ENCODE measurements around the gene NUP107. TPM values are rescaled to one million over a fixed set of nuclear protein-coding genes. Genes with fewer than 3 reads are reported as not detected.
A peak's percentile ranks its signal among the peaks of the same experiment; 100 is the strongest.

NUP107 gene
- total RNA-seq, 6 experiments from 2014 or later = 9.6 to 17.7 (median 11.9) TPM

- Histone ChIP-seq H3K4me1 (no peaks in the 10 kb centered on the region), H3K36me3 (no peaks in the 10 kb centered on the region), H3K9me3 (no peaks in the 10 kb centered on the region), H3K27me3 (no peaks in the 10 kb centered on the region), H3K4me3 (no peak overlapping the region), H3K27ac (no peak overlapping the region)
- intact Hi-C loops (cut with DNase I) = no loop called here
- ATAC-seq (no peak), DNase-seq (no peak)
- no peak for TF ChIP-seq POLR2A (IDR thresholded peaks at IDR 0.05)
- no peak for TF ChIP-seq CTCF (IDR thresholded peaks at IDR 0.05)
Measured at GRCh38 chr12:68779280-68779679, 92.5 kb downstream of the NUP107 start.

- H3K27me3 ChIP-seq = no peaks in the 10 kb centered on the region
- DNase-seq = no peak
- no peaks in the 10 kb centered on the region for H3K36me3 ChIP-seq
- no peak for ATAC-seq
- intact Hi-C loops (cut with DNase I) = no loop called here
- H3K4me3 ChIP-seq = no peak overlapping the region
- TF ChIP-seq POLR2A (IDR thresholded peaks at IDR 0.05) (no peak), CTCF (IDR thresholded peaks at IDR 0.05) (no peak)
- H3K4me1 ChIP-seq = peaks cover 0 to 5% (median 1%) of the 10 kb centered on the region in 4 donors
- WGBS (ENCODE audit: insufficient coverage, low coverage, low lambda C conversion rate, missing lambda C conversion rate) = 88% methylated on average over 6 of the region's 6 CpGs
- no peak overlapping the region for H3K27ac ChIP-seq
- no peaks in the 10 kb centered on the region for H3K9me3 ChIP-seq
Measured at GRCh38 chr12:68780731-68781130, 94.0 kb downstream of the NUP107 start.

GRCh38 chr12:68781728-68782127 is 95.0 kb downstream of the NUP107 start:
- WGBS (ENCODE audit: insufficient coverage, low coverage, low lambda C conversion rate, missing lambda C conversion rate) = 88% methylated on average over 5 of the region's 6 CpGs
- intact Hi-C loops (cut with DNase I) = no loop called here
- Histone ChIP-seq H3K27ac (no peak overlapping the region), H3K27me3 (no peaks in the 10 kb centered on the region), H3K9me3 (no peaks in the 10 kb centered on the region), H3K36me3 (no peaks in the 10 kb centered on the region), H3K4me3 (no peak overlapping the region), H3K4me1 (peaks cover 0 to 15% (median 6%) of the 10 kb centered on the region in 4 donors)
- DNase-seq (no peak), ATAC-seq (no peak)
- TF ChIP-seq POLR2A (IDR thresholded peaks at IDR 0.05) = no peak
- no peak for TF ChIP-seq CTCF (IDR thresholded peaks at IDR 0.05)

GRCh38 chr12:68784015-68784414 is 97.2 kb downstream of the NUP107 start:
- ATAC-seq (peak in 2 of 4 donors; percentile 2 to 11), DNase-seq (peak in 1 of 3 donors; percentile 45)
- H3K27ac ChIP-seq = no peak overlapping the region
- H3K27me3 ChIP-seq = no peaks in the 10 kb centered on the region
- intact Hi-C loops (cut with DNase I) = no loop called here
- peaks cover 0 to 34% (median 17%) of the 10 kb centered on the region in 4 donors for H3K4me1 ChIP-seq
- no peaks in the 10 kb centered on the region for H3K9me3 ChIP-seq
- TF ChIP-seq CTCF (IDR thresholded peaks at IDR 0.05) (no peak), POLR2A (IDR thresholded peaks at IDR 0.05) (no peak)
- no peaks in the 10 kb centered on the region for H3K36me3 ChIP-seq
- WGBS (ENCODE audit: insufficient coverage, low coverage, low lambda C conversion rate, missing lambda C conversion rate) = 76% methylated on average over 8 of the region's 8 CpGs
- no peak overlapping the region for H3K4me3 ChIP-seq

GRCh38 chr12:68785358-68785757 is 98.6 kb downstream of the NUP107 start:
- no peak for DNase-seq
- WGBS (ENCODE audit: insufficient coverage, low coverage, low lambda C conversion rate, missing lambda C conversion rate) = 34% methylated on average over 2 of the region's 2 CpGs
- no peaks in the 10 kb centered on the region for H3K27me3 ChIP-seq
- H3K9me3 ChIP-seq = no peaks in the 10 kb centered on the region
- no peak overlapping the region for H3K4me3 ChIP-seq
- ATAC-seq = peak in 1 of 4 donors; percentile 7
- peak overlapping the region in 2 of 3 donors; percentile 72 to 90 for H3K27ac ChIP-seq
- TF ChIP-seq CTCF (IDR thresholded peaks at IDR 0.05) (no peak), POLR2A (IDR thresholded peaks at IDR 0.05) (peak; percentile 27)
- H3K36me3 ChIP-seq = no peaks in the 10 kb centered on the region
- intact Hi-C loops (cut with DNase I) = no loop called here
- H3K4me1 ChIP-seq = peaks cover 0 to 37% (median 17%) of the 10 kb centered on the region in 4 donors

Data from right lobe of liver (tissue), 6 donors.